IMR-90 (cell line): Measurements from ENCODE around the gene NFKBIZ. TPM values are rescaled to one million over a fixed set of nuclear protein-coding genes. Genes with fewer than 3 reads are reported as not detected.

Experiments used
- ATAC-seq: fragments of 200-7000 bp; cut with Tn5 transposase; 2 replicates; pipeline ENCODE4 v1.9.1; 2020; ENCODE audit warnings: low read depth, mild to moderate bottlenecking, moderate library complexity
- BruUV-seq: library from RNA; stranded (reverse); fragments of 400-500 nt; replicated peaks from 2 replicates; lab custom pipeline; 2021; lab: Mats Ljungman, UMichigan
- CTCF ChIA-PET: fragments of 300-600 bp; formaldehyde crosslinking; extraction: SDS; loops from one replicate; lab custom pipeline; 2021; ENCODE audit warnings: antibody characterized with exemption; lab: Yijun Ruan, JAX
- POLR2A ChIA-PET: fragments of 300-600 bp; sonication (Branson Sonifier 250); formaldehyde crosslinking; loops from one replicate; lab custom pipeline; 2022; ENCODE audit warnings: antibody characterized with exemption; ENCODE audit not compliant: unreplicated experiment; lab: Charles Lee
- DNase-seq: peaks from one replicate; pipeline ENCODE4 v3.0.0; 2013
- H2AFZ ChIP-seq: replicated peaks from 2 replicates; pipeline ENCODE3; 2013; ENCODE audit warnings: low read length, mild to moderate bottlenecking; ENCODE audit not compliant: poor library complexity
- H2AK5ac ChIP-seq: 2 replicates; pipeline ENCODE4 v1.6.1; 2013; ENCODE audit warnings: low read depth, low read length, inconsistent platforms
- H2AK9ac ChIP-seq: replicated peaks from 2 replicates; pipeline ENCODE3; 2013; ENCODE audit warnings: mild to moderate bottlenecking, low read depth, low read length, moderate library complexity; ENCODE audit not compliant: poor library complexity
- H2BK120ac ChIP-seq: 2 replicates; pipeline ENCODE4 v1.6.1; 2013; ENCODE audit warnings: low read depth, low read length, inconsistent platforms
- H2BK15ac ChIP-seq: 3 replicates; pipeline ENCODE4 v1.6.1; 2013; ENCODE audit warnings: low read depth, low read length, inconsistent platforms
- H2BK20ac ChIP-seq: 2 replicates; pipeline ENCODE4 v1.6.1; 2013; ENCODE audit warnings: low read depth, mild to moderate bottlenecking, inconsistent platforms, low read length, moderate library complexity
- H2BK5ac ChIP-seq: 2 replicates; pipeline ENCODE4 v1.6.1; 2013; ENCODE audit warnings: mild to moderate bottlenecking, low read depth, low read length, inconsistent platforms; ENCODE audit not compliant: poor library complexity, severe bottlenecking
- H3K14ac ChIP-seq: replicated peaks from 2 replicates; pipeline ENCODE4 v1.6.1; 2013; ENCODE audit warnings: low read depth, low read length, inconsistent platforms
- H3K18ac ChIP-seq: 2 replicates; pipeline ENCODE4 v1.6.1; 2013; ENCODE audit warnings: low read depth, low read length, control low read depth
- H3K23ac ChIP-seq: 2 replicates; pipeline ENCODE4 v1.6.1; 2013; ENCODE audit warnings: low read depth, low read length, inconsistent platforms
- H3K27ac ChIP-seq: 2 replicates; pipeline ENCODE4 v1.5.1; 2013; ENCODE audit warnings: mild to moderate bottlenecking, control low read depth, low read length; ENCODE audit not compliant: insufficient read depth
- H3K27me3 ChIP-seq: 2 replicates; pipeline ENCODE4 v1.6.1; 2013; ENCODE audit warnings: low read length; ENCODE audit not compliant: control insufficient read depth, insufficient read depth
- H3K36me3 ChIP-seq: 2 replicates; pipeline ENCODE4 v1.6.1; 2013; ENCODE audit warnings: low read length, mixed read lengths; ENCODE audit not compliant: control insufficient read depth, insufficient read depth
- H3K4ac ChIP-seq: 2 replicates; pipeline ENCODE4 v1.6.1; 2013; ENCODE audit warnings: low read depth, low read length, inconsistent platforms
- H3K4me1 ChIP-seq: 2 replicates; pipeline ENCODE4 v1.6.1; 2013; ENCODE audit warnings: low read length, mixed read lengths; ENCODE audit not compliant: control insufficient read depth, insufficient read depth
- H3K4me2 ChIP-seq: 2 replicates; pipeline ENCODE4 v1.6.1; 2013; ENCODE audit warnings: low read depth, mild to moderate bottlenecking, control low read depth, low read length, moderate library complexity
- H3K4me3 ChIP-seq: 2 replicates; pipeline ENCODE4 v1.5.1; 2013; ENCODE audit warnings: low read depth, mild to moderate bottlenecking, control low read depth, low read length, moderate library complexity; ENCODE audit not compliant: insufficient read depth
- H3K56ac ChIP-seq: 2 replicates; pipeline ENCODE4 v1.6.1; 2013; ENCODE audit warnings: low read length, inconsistent platforms; ENCODE audit not compliant: insufficient read depth; ENCODE audit errors: extremely low read depth
- H3K79me1 ChIP-seq, 2 experiments: 2 replicates each; pipeline ENCODE4 v1.6.1; 2013; ENCODE audit warnings: low read length in 2 of 2, inconsistent platforms in 1 of 2, low read depth in 1 of 2
- H3K9ac ChIP-seq: 2 replicates; pipeline ENCODE4 v1.6.1; 2013; ENCODE audit warnings: low read depth, low read length, control low read depth
- H3K9me1 ChIP-seq: 2 replicates; pipeline ENCODE4 v1.6.1; 2013; ENCODE audit warnings: low read length, inconsistent platforms; ENCODE audit not compliant: insufficient read depth
- H3K9me3 ChIP-seq: 2 replicates; pipeline ENCODE4 v1.6.1; 2013; ENCODE audit warnings: low read length; ENCODE audit not compliant: control insufficient read depth, insufficient read depth
- H4K20me1 ChIP-seq: 2 replicates; pipeline ENCODE4 v1.6.1; 2013; ENCODE audit warnings: low read length, inconsistent platforms; ENCODE audit not compliant: insufficient read depth
- H4K5ac ChIP-seq: 2 replicates; pipeline ENCODE4 v1.6.1; 2013; ENCODE audit warnings: mild to moderate bottlenecking, low read depth, low read length, control low read depth
- H4K8ac ChIP-seq, 2 experiments: 2 replicates each; pipeline ENCODE4 v1.6.1; 2013; ENCODE audit warnings: low read depth in 2 of 2, low read length in 2 of 2, control low read depth in 1 of 2, inconsistent platforms in 1 of 2
- H4K91ac ChIP-seq: 2 replicates; pipeline ENCODE4 v1.6.1; 2013; ENCODE audit warnings: low read depth, low read length, inconsistent platforms; ENCODE audit not compliant: insufficient read depth
- ELK1 ChIP-seq: fragments of 150-350 bp; IDR thresholded peaks from 2 replicates; pipeline ENCODE4 v1.6.1; 2016; ENCODE audit warnings: low read depth, mild to moderate bottlenecking, low read length, moderate library complexity, borderline replicate concordance
- FOS ChIP-seq: fragments of 150-350 bp; IDR thresholded peaks from 2 replicates; pipeline ENCODE4 v1.6.1; 2016; ENCODE audit warnings: low read depth, low read length
- MAZ ChIP-seq: IDR thresholded peaks from 2 replicates; pipeline ENCODE4 v1.6.1; 2012; ENCODE audit warnings: low read depth, mild to moderate bottlenecking, low read length, improper control_type of control experiment, moderate library complexity, borderline replicate concordance
- NFE2L2 ChIP-seq: fragments of 150-350 bp; IDR thresholded peaks from 2 replicates; pipeline ENCODE4 v1.6.1; 2016; ENCODE audit warnings: low read depth, mild to moderate bottlenecking, low read length
- POLR2A ChIP-seq: IDR thresholded peaks from 2 replicates; pipeline ENCODE4 v1.6.1; 2012; ENCODE audit warnings: mild to moderate bottlenecking, low read depth, low read length
- RCOR1 ChIP-seq: IDR thresholded peaks from 2 replicates; pipeline ENCODE4 v1.6.1; 2012; ENCODE audit warnings: mild to moderate bottlenecking, low read length, improper control_type of control experiment; ENCODE audit not compliant: insufficient replicate concordance
- RFX5 ChIP-seq: IDR thresholded peaks from 2 replicates; pipeline ENCODE4 v1.8.0; 2012; ENCODE audit warnings: low read depth, mild to moderate bottlenecking, low read length, moderate library complexity
- SMC3 ChIP-seq: fragments of 150-350 bp; IDR thresholded peaks from 2 replicates; pipeline ENCODE4 v1.6.1; 2016; ENCODE audit warnings: low read depth, mild to moderate bottlenecking, antibody characterized with exemption, low read length, moderate library complexity
- WGBS, 2 experiments: methylation state at CpG; one replicate each; pipeline versions ENCODE4 v1.1.5 to v1.1.7; 2013; ENCODE audit warnings: missing lambda C conversion rate in 2 of 2; ENCODE audit not compliant: insufficient read length in 1 of 2; ENCODE audit errors: extremely low coverage in 2 of 2; 5-methylcytosine and 5-hydroxymethylcytosine counted together
- dilution Hi-C: fragments of 300-500 bp; cut with HindIII; formaldehyde crosslinking; loops from one replicate; pipeline ENCODE4 v1.14.3; 2018; ENCODE audit warnings: low sequenced_read_pairs; ENCODE audit not compliant: unreplicated experiment
- in situ Hi-C: fragments of 300-500 bp; cut with MboI; formaldehyde crosslinking; loops from 3 replicates; pipeline ENCODE4 v1.14.3; 2019; ENCODE audit warnings: low sequenced_read_pairs, inconsistent platforms, mixed read lengths
- intact Hi-C: fragments of 100-400 bp; cut with micrococcal nuclease; formaldehyde crosslinking; loops from 2 replicates; pipeline ENCODE4 v1.10.0; 2022
- polyA plus RNA-seq, 3 experiments: library from polyadenylated mRNA; depleted of rRNA; stranded (reverse); fragments of >200 nt; gene quantifications; 2 replicates each; pipeline ENCODE4 v1.2.3, GENCODE V29; 2012; ENCODE audit warnings: low replicate concordance in 1 of 3
- total RNA-seq: library from RNA; depleted of rRNA; stranded (reverse); fragments of >200 nt; gene quantifications from 2 replicates; pipeline ENCODE4 v1.2.3, GENCODE V29; 2012

NFKBIZ gene
- total and polyA plus RNA-seq, 2 of the 4 experiments (the other 2 are of a cell fraction) = 35.0 to 40.9 TPM

GRCh38 chr3:101806491-101806890 is 42.8 kb upstream of the NFKBIZ start:
- H3K18ac ChIP-seq = no peak overlapping the region
- 0 out of 2 replicates have a peak, but pooled peaks cover 3% of the 10 kb centered on the region for H4K20me1 ChIP-seq
- peaks cover 9 to 10% of the 10 kb centered on the region in 2 experiments; a peak in 3 of 4 replicates for H3K79me1 ChIP-seq
- ATAC-seq (no peak), DNase-seq (no peak)
- no peak overlapping the region for H2AFZ ChIP-seq
- dilution Hi-C loops (loop anchor here (10.0 kb wide), 1 partner anchor 728 kb away; no protein-coding TSS in a partner anchor), intact Hi-C loops (no loop called here), in situ Hi-C loops (loop anchor here (10.0 kb wide), 1 partner anchor 728 kb away; no protein-coding TSS in a partner anchor)
- H3K27ac ChIP-seq = no peak overlapping the region
- peaks cover 2% of the 10 kb centered on the region; the same call in 1 of the 2 replicates for H3K4me1 ChIP-seq
- H2AK9ac ChIP-seq = no peak overlapping the region
- H2BK5ac ChIP-seq = no peak overlapping the region
- WGBS, 2 experiments = no CpG with 5 or more reads among the region's 1 CpG
- H3K36me3 ChIP-seq = peaks cover 13% of the 10 kb centered on the region
- no TSS peak for BruUV-seq
- H3K27me3 ChIP-seq = no peaks in the 10 kb centered on the region
- no peak overlapping the region for H4K8ac ChIP-seq
- ChIA-PET POLR2A (no interaction called here), CTCF (interaction anchor here (1.1 to 8.5 kb wide), 2 partner anchors 111 to 420 kb away, joined by 3 to 81 read pairs; no protein-coding TSS in a partner anchor)
- H3K4ac ChIP-seq = no peak overlapping the region
- H3K9me3 ChIP-seq = no peaks in the 10 kb centered on the region
- H3K23ac ChIP-seq = peak overlapping the region; percentile 37; the same call in 1 of the 2 replicates
- H3K56ac ChIP-seq = no peak overlapping the region
- H2AK5ac ChIP-seq = no peak overlapping the region
- H2BK15ac ChIP-seq = no peak overlapping the region
- no peaks in the 10 kb centered on the region for H3K9me1 ChIP-seq
- H4K5ac ChIP-seq = no peak overlapping the region
- no peak overlapping the region for H2BK20ac ChIP-seq
- TF ChIP-seq POLR2A = no peak
- no peak for TF ChIP-seq RFX5
- no peak for TF ChIP-seq RCOR1
- no peak for TF ChIP-seq NFE2L2
- no peak for TF ChIP-seq FOS
- TF ChIP-seq MAZ = no peak
- no peak for TF ChIP-seq ELK1
- no peak for TF ChIP-seq SMC3
- no peak overlapping the region for H4K91ac ChIP-seq
- H3K4me2 ChIP-seq = no peak overlapping the region
- H2BK120ac ChIP-seq = no peak overlapping the region
- H3K4me3 ChIP-seq = no peak overlapping the region
- 0 out of 2 replicates have a peak overlapping the region, but pooled peaks have one; percentile 30 for H3K14ac ChIP-seq
- no peak overlapping the region for H3K9ac ChIP-seq
